GM19372 (cell line): ENCODE results near the gene XAB2.

Experiments used
- ATAC-seq: cut with Tn5 transposase; IDR thresholded peaks from one replicate; pipeline ENCODE4 v1.9.1; 2021; ENCODE audit warnings: mild to moderate bottlenecking, low read depth, moderate library complexity; ENCODE audit not compliant: unreplicated experiment

XAB2 gene

DNA sequence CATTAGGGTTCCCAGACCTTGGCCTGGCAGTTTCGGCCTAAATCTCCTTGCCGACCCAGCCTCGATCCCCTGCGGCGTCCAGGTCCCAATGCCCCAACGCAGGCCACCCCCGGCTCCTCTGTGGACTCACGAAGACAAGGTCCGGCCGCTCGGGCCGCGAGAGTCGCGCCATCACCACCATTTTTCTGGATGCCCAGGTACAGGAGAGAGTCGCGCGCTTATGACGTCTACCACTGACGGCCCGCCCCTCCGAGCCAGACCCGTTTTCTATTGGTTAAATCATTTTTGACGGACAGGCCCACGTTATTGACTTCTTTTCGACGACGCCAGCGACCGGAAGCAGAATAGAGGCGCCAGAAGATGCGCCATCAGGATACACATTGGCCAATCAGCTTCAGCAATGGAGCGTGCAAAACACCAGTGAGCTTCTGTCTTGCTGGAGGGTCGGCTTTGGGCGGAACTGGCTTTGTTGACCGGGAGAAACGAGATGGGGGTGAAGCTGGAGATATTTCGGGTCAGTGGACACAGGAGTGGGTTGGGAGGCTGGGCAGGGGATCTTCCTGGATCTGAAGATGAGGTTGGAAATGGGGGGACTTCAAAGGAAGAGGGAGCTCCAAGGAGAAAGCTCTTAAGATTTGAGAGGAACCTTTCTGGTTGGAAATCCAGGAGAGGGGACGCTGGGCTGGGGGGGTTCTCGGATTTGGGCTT lies at the start of gene XAB2, which contains the start of gene PET100:
XAB2 (minus strand) TSS at position 199 of the 708 bp plus-strand sequence; CDS start at position 181, 18 bp downstream.
PET100 (plus strand) TSS at position 447 of the 708 bp plus-strand sequence; CDS start at position 488, 41 bp downstream.
- peak; percentile 95 for ATAC-seq

DNA sequence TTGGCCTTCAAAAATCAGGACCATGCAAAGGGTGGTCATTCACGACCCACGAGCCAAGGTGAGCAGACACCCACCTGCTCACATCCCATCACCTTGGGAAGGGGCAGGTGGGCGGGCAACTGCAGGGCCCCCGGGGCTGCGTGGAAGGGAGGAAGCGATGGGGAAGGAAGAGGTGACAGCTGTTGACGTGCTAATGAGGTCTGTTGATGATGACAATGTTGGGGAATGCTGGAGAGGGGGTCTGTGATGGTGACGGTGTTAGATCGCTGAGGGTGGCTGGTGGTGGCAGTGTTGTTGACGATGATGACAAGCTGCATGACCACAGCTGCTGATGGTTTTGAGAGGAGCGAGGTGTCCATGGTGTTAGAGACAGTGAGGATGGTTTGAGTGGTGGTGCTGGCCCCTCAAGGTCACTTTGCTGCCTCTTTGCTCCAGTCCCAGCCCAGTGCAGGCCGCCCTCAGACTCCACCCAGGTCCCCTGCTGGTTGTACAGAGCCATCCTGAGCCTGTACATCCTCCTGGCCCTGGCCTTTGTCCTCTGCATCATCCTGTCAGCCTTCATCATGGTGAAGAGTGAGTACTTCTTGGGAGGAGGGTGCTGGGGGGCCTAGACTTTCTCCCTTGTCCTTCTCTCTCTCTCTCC lies 48.4 kb upstream of the XAB2 start:
- ATAC-seq, result no peak

DNA sequence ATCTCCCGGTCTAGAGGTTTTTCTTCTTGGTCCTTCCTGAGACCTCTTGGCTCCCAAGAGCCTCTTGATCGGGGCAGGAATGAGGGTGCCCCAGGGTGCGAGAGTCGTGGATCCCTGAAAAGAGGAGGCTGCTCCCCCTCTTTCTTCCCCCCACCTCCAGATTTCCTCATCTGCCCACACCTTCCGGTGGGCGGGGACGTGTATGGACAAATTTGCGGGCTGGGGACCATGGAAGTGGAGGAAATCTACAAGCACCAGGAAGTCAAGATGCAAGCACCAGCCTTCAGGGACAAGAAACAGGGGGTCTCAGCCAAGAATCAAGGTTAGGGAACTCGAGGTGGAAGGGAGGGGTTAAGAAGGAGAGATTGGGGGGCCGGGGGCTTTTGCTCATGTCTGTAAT lies 47.5 kb upstream of the XAB2 start, which contains the start of gene MCEMP1:
MCEMP1 (plus strand) TSS at position 237 of the 400 bp plus-strand sequence; CDS start at position 268, 31 bp downstream.
- no peak for ATAC-seq

DNA sequence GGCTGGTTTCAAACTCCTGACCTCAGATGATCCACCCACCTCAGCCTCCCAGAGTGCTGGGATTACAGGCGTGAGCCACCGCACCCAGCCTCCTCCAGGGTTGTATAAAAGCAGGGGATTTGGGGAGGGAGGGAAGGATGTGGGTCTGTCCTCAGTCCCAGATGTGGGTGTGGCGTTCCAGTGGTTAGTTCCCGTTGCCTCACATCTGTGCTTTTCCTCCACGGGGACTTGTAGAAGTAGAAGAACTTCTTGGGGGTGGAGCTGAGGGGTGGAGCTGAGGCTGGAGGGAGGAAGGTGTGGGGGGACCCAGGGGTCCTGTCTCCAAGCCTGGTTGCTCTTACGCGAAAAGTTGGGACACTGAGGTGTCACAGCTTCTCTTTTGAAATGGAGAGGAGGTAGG lies 47.0 kb upstream of the XAB2 start:
- ATAC-seq, result no peak

DNA sequence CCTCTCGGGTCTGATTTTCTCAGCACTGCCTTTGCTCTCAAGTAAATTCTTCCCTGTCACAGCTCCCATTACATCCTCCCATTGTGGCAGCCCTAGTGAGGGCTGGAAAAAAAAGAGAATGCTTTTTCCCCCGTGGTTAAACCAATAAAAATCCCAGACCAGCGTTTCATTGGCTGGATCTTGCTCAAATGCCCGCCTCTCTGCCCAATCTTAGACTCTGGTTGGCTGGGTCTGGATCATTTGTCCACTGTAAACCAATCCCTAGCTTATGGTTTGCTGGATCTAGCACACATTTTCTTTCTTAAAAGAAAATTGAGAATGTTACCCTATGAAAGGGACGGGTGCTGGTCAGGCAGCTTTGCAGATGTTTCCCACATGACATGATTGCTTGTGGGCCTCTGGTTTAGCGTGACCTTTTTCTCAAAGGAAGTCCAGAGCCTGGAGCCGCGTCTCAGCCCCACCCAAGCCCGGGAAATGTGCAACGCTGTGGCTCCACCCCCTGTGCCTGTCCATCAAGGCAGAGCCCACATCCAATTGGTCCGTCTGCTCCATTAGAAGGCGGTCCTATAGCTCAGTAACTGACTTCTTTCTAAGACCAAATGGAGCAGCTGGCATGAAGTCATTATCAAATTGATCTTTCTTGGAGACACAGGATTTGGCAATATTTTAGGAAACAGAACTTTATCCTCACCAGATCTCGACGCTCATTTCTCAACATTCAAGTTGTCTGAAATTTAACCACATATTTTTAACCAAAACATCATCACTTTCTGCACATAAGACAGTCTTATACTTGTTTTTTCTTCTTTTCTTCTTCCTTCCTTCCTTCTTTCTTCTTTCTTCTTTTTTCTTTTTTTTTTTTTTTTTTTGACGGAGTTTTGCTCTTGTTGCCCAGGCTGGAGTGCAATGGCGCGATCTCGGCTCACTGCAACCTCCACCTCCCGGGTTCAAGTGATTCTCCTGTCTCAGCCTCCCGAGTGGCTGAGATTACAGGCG lies 45.0 kb upstream of the XAB2 start:
- no peak for ATAC-seq

DNA sequence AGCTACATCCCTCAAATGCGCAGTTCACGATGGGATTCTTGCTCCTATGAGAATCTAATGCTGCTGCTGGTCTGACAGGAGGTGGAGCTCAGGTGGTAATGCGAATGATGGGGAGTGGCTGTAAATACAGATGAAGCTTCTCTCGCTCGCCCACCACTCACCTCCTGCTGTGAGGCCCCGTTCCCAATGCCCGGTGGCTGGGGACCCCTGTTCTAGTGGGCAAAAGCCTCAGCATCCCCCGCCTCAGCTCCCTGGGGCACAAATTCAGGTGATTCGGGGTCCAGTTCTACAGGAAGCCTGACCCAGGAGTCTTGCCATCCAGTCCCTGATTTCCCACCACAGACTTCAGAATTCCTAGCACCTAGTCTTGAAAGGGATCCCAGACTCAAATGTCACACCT lies 43.2 kb upstream of the XAB2 start:
- no peak for ATAC-seq

DNA sequence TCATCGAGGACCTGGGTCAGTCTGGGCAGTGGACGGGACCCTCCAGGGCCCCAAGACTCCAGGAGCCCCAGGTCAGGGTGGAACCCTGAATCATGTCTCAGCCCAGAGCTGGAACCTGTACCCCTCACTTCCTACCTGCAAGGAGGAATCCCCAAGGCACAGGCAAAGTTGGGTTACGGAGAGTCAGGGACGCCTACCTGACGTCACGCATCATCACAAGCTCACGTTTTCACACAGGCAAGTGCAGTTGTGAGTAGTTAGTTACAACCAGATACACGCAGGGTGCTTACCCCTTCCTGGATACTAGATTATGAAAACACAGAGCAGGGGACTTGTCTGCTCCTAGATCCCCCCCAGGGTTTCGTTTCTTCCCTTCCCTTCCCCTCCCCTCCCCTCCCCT lies 41.4 kb upstream of the XAB2 start:
- ATAC-seq, result no peak

DNA sequence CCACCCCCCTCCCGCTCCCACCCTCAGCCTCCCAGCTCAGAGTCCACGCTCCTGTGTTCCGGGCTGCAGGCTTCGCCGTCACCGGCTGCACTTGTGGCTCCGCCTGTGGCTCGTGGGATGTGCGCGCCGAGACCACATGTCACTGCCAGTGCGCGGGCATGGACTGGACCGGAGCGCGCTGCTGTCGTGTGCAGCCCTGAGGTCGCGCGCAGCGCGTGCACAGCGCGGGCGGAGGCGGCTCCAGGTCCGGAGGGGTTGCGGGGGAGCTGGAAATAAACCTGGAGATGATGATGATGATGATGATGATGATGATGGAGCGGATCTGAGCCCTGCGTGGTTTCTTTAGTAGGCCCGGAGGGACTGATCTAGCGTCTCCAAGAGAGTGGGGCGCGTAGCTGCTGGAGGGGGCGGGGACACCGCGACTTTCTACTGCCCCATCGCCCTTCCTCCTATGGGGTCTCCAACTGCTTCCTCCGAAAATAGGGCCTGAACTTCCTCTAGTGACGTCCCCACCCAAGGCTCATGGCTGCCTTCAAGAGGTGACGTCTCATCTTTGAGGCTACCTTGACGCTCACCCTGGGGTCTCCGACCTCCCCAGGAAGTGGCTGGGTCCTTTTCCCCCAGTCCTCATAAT lies 40.9 kb upstream of the XAB2 start:
- no peak for ATAC-seq

DNA sequence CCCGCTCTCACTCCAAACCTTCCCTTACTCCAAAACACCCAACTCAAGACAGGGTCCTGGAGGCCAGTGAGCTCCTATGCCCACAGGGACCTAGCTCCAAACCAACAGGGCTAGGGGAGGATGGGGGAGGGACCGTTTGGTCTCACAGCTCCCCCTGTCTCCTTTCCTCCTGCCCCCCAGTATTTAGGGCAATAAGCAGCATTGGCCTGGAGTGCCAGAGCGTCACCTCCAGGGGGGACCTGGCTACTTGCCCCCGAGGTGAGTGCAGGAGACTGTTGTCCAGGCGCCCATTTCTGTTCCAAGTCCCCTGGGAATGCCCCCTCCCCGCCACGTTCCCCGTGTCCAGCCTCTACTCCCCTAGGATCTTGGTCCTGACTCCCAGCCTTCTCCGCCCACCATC lies 40.3 kb upstream of the XAB2 start:
- ATAC-seq, result no peak

DNA sequence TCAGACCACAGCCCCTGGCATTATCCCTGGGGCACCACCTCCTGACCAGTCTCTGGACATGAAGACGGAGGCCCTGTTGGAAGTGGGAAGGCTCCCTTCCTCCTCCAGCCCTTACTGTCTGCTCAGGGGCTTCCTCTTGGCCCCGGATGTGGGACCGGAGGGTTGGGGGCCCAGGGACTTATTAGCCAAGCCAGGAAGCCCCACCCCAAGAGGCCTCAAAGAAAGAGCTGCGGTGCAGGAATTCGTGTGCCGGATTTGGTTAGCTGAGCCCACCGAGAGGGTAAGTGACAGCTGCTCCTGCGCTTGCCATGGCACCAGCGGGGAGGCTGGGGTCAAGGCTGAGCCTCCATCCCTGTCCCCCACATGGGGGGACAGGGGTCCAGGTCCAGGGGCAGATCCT lies 39.5 kb upstream of the XAB2 start, which contains the start of gene RETN:
RETN (plus strand) TSS at position 208 of the 400 bp plus-strand sequence. CDS start 278 bp downstream, outside the sequence.
- no peak for ATAC-seq

DNA sequence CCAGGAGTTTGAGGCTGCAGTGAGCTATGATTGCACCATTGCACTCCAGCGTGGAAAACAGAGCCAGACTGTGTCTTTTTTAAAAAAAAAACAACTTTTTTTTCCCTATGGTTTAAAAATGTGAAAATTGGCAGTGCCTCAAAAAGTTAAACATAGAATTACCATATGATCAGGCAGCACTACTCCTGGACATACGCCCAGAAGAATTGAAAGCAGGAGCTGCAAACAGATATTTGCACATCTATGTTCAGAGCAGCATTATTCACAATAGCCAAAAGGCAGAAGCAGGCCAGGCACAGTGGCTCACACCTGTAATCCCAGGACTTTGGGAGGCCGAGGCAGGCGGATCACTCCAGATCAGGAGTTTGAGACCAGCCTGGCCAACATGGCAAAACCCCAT lies 35.7 kb upstream of the XAB2 start:
- no peak for ATAC-seq

DNA sequence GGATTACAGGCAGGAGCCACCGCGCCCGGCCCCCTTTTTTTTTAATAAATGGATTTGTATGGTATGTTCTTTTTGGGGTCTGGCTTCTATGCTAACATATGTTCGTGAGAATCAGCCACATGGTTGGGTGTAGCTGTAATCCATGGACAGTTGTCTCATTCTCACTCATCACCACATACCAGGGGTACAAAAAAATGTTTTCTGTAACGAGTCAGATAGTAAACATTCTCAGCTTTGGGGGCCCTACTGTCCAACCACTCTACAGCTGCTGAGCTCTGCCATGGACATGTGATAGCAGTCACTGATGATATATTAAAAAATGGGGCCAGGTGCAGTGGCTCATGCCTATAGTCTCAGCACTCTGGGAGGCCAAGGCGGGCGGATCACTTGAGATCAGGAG lies 34.4 kb upstream of the XAB2 start:
- no peak for ATAC-seq

DNA sequence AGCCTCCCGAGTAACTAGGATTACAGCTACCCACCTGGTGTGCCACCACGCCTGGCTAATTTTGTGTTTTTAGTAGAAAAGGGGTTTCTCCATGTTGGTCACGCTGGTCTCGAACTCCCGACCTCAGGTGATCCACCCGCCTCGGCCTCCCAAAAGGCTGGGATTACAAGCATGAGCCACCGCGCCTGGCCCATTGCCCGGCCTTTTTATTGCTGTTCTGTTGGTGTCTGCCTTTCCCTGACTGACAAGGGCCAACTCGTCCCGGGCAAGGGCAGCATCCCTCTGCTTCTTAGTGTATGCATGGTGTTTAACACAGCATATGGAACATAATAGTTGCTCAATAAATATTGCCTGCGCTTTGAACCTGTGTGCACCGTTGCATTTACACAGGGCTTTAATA lies 33.3 kb upstream of the XAB2 start:
- no peak for ATAC-seq

DNA sequence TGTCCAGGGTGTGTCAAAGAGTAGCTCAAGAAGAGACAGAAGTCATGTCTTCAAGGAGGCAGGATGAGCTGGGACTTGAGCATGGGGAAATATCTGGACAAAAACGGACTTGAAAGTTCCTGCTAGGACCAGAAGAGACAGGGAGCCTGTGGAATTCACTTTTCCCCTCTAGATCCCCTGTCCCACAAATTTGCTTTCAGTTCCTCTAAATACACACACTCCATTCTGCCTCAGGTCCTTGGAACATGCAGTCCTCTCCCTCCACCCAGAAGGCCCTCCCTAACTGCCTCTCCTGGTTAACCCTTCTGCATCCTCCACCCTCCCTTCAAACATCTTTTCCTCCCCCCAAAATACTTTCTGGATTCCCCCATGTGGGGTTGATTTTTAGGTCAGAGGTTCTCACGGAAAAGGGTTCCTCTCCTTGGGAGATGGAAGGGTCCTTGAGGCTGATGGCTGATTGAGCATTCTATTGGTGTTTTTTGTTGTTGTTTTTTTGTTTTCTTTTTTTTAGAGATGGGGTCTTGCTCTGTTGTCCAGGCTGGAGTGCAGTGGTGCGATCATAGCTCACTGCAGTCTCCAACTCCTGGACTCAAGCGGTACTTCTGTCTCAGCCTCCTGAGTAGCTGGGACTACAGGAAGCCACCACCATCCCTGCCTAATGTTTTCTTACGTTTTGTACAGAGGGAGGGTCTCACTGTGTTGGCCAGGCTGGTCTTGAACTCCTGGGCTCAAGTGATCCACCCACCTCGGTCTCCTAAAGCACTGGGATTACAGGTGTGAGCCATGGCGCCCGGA lies 32.6 kb upstream of the XAB2 start:
- no peak for ATAC-seq

DNA sequence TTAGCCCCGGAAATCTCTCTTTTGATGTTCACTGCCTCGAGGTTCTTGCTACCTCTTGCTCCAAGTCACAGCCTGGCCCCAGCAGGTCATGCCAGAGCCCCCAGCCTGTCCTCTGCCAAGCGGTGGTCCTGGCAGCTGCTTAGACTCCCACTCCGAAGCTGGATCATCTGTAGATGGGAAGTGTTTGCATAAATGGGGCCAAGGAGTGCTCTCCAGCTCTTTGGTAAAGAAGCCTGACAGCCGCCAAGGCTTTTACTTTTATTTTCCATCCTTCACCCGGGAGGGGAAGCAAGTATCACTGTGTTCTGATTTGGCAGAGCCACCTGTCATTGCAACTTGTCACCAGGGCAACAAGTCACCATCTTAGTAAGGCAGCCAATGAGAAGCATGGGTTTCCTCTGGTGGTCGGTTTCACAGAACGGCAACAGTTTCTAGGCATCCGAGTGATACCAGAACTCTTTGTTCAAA lies 28.9 kb upstream of the XAB2 start:
- no peak for ATAC-seq

DNA sequence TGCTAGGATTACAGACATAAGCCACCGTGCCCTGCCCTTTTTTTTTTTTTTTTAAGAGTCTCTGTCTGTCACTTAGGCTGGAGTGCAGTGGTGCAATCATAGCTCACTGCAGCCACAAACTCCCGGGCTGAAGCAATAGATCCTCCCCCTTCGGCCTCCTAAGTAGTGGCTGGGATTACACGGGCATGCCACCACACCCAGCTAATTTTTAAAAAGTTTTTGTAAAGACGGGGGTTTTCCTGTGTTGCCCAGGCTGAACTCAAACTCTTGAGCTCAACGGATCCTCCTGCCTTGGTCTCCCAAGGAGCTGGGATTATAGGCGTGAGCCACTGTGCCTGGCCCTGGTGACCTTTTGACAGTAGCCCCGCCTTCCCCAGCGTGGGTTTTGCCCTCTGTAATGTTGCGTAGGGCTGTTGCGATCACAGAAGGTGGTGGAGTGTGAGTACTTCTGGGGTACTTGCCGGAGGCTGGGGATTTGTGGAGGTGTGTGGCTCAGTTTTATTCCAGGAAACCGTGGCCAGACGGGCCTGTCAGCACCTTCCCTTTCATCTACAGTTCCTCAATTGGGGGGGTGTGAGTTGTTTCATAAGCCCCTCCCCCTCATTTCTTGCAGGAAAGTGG lies 27.9 kb upstream of the XAB2 start:
- no peak for ATAC-seq

DNA sequence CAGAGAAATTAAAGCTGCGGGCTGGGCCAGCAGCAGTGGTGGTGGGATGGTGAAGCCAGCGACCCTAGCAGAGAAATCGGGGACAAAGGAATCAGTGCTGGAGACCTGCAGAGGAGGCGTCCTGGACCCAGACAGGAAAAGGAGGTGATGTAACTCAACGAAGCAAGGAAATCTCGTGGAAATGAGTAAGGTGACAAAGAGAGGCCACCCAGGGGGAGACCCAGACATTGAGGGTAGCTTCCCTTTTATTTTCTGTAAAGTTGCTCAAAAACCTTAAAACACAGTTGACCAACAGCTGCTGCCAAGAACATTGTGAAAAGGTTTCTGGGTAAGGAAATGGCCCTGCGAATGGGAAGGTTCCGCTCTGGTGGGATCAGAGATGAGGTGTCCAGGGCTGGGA lies 26.2 kb upstream of the XAB2 start:
- ATAC-seq, result no peak

DNA sequence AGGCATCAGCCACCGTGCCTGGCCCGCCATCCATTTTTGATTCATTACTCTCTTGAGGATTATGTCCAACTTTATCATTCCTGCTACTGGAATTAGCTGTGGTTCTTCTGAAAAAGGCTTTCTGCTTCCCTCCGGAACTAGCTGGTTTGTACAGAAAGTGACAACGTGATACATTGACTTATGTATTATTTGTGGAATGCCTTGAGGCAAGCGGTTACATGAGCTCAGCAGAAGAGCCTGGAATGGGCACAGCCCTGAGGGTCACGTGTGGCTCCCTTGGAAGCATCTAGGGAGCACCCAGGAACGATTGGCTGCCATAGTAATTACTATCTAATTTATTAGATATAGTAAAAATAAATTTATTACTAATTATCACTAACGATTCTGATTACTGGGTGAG lies 25.1 kb upstream of the XAB2 start:
- no peak for ATAC-seq

DNA sequence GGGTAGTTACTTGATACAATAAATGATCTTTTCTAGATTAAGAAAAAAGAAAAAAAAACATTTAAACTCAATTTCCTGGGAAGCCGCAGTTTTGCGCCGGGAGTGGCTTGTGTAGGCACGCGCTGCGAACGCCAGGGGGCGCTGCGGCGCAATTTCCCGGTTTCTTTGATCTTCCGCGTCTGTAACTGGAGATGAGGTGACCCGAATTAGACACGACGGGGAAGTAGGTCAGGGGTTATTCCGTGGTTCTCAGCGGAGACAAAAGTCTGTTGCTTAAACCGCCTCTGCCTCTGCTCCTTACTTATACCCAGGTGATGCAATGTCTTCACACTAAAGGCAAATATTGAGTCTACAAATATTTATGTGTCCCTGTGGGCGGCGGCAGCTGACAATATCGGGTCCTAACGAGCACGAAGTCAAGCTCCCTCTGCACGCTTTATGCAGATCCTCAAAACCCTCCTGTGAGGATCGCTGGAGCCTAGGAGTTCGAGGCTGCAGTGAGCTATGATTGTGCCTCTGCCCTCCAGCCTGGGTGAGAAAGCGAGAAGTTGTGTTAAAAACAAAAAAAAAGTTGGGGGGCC lies 22.8 kb upstream of the XAB2 start:
- no peak for ATAC-seq
